Activated naive CD4-positive, alpha-beta T cell treated with anti-CD3 and anti-CD28 coated beads for 36 hours (primary cell): ENCODE data around the gene ZSCAN5C. TPM values are rescaled to one million over a fixed set of nuclear protein-coding genes. Genes with fewer than 3 reads are reported as not detected.
"Not testable (repeated sequence)": the region's sequence is repeated elsewhere in the genome, so short reads cannot be mapped to it uniquely, and the experiment has no call there.

Source experiments
- CTCF ChIA-PET: fragments of 350-600 bp; sonication (Branson Sonifier 250); formaldehyde crosslinking; loops from one replicate; lab custom pipeline; 2021; ENCODE audit warnings: antibody characterized with exemption; lab: Charles Lee
- DNase-seq: peaks from one replicate; pipeline ENCODE4 v3.0.0-alpha.2; 2020
- H3K27ac Mint-ChIP-seq: one replicate; pipeline ENCODE4 v1.8.0; 2021; ENCODE audit warnings: mild to moderate bottlenecking, mixed read lengths
- H3K27me3 Mint-ChIP-seq: one replicate; pipeline ENCODE4 v1.8.0; 2021; ENCODE audit warnings: low read depth, mixed read lengths
- H3K36me3 Mint-ChIP-seq: one replicate; pipeline ENCODE4 v1.8.0; 2021; ENCODE audit warnings: low read depth, mixed read lengths
- H3K4me1 Mint-ChIP-seq: one replicate; pipeline ENCODE4 v1.8.0; 2021; ENCODE audit warnings: low read depth, mixed read lengths
- H3K4me3 Mint-ChIP-seq: one replicate; pipeline ENCODE4 v1.8.0; 2021; ENCODE audit warnings: mild to moderate bottlenecking, moderate library complexity, mixed read lengths
- H3K9me3 Mint-ChIP-seq: one replicate; pipeline ENCODE4 v1.8.0; 2021; ENCODE audit warnings: mixed read lengths
- intact Hi-C: fragments of 100-400 bp; cut with micrococcal nuclease; formaldehyde crosslinking; loops from one replicate; pipeline ENCODE4 v1.15.1; 2023
- total RNA-seq, 2 experiments: library from RNA; stranded (reverse); gene quantifications; one replicate each; pipeline ENCODE4 v1.2.3, GENCODE V29; 2021

Gene ZSCAN5C
- total RNA-seq, 2 experiments from 2014 or later: not detected

GRCh38 chr19:56245121-56245740 is 43.2 kb downstream of the ZSCAN5C start:
- Mint-ChIP-seq H3K27ac (no peak overlapping the region), H3K4me1 (no peaks in the 10 kb centered on the region), H3K9me3 (no peaks in the 10 kb centered on the region), H3K36me3 (no peaks in the 10 kb centered on the region), H3K4me3 (no peak overlapping the region), H3K27me3 (no peaks in the 10 kb centered on the region)
- DNase-seq: no peak
- intact Hi-C loops: no loop called here
- CTCF ChIA-PET: no interaction called here

GRCh38 chr19:56245764-56246163 is 43.7 kb downstream of the ZSCAN5C start:
- DNase-seq, H3K27ac Mint-ChIP-seq, H3K4me3 Mint-ChIP-seq, intact Hi-C loops, H3K27me3 Mint-ChIP-seq, H3K9me3 Mint-ChIP-seq, H3K36me3 Mint-ChIP-seq, H3K4me1 Mint-ChIP-seq, CTCF ChIA-PET: not testable (repeated sequence)

- CTCF ChIA-PET, H3K27me3 Mint-ChIP-seq, H3K4me1 Mint-ChIP-seq, H3K36me3 Mint-ChIP-seq, H3K9me3 Mint-ChIP-seq, H3K27ac Mint-ChIP-seq, intact Hi-C loops, H3K4me3 Mint-ChIP-seq, DNase-seq: not testable (repeated sequence)
Observed at GRCh38 chr19:56248736-56249338, 46.8 kb downstream of the ZSCAN5C start.

GRCh38 chr19:56252699-56253422 is 50.8 kb downstream of the ZSCAN5C start:
- H3K4me3 Mint-ChIP-seq: no peak overlapping the region
- no peak overlapping the region for H3K27ac Mint-ChIP-seq
- no peaks in the 10 kb centered on the region for H3K9me3 Mint-ChIP-seq
- intact Hi-C loops: loop anchor here (1.0 to 5.0 kb wide), 5 partner anchors 59 to 186 kb away; partner anchors contain the start of gene ZSCAN5A
- H3K4me1 Mint-ChIP-seq: peaks cover 3% of the 10 kb centered on the region
- DNase-seq: peak; percentile 87
- no peaks in the 10 kb centered on the region for H3K27me3 Mint-ChIP-seq
- no peaks in the 10 kb centered on the region for H3K36me3 Mint-ChIP-seq
- CTCF ChIA-PET: interaction anchor here (0.6 to 4.2 kb wide), 25 partner anchors 9 to 1490 kb away, joined by 3 to 40 read pairs (median 4); partner anchors contain the start of gene ZSCAN5A

GRCh38 chr19:56253737-56254136 is 51.7 kb downstream of the ZSCAN5C start:
- H3K9me3 Mint-ChIP-seq: no peaks in the 10 kb centered on the region
- no peak overlapping the region for H3K4me3 Mint-ChIP-seq
- peaks cover 3% of the 10 kb centered on the region for H3K4me1 Mint-ChIP-seq
- H3K27ac Mint-ChIP-seq: no peak overlapping the region
- intact Hi-C loops: loop anchor here (1.0 to 5.0 kb wide), 5 partner anchors 59 to 186 kb away; partner anchors contain the start of gene ZSCAN5A
- no peak for DNase-seq
- CTCF ChIA-PET: interaction anchor here (0.6 to 4.2 kb wide), 21 partner anchors 11 to 1666 kb away, joined by 3 to 40 read pairs (median 5); partner anchors contain the start of gene ZSCAN5A
- no peaks in the 10 kb centered on the region for H3K36me3 Mint-ChIP-seq
- H3K27me3 Mint-ChIP-seq: no peaks in the 10 kb centered on the region

- no peaks in the 10 kb centered on the region for H3K27me3 Mint-ChIP-seq
- intact Hi-C loops: no loop called here
- no peaks in the 10 kb centered on the region for H3K4me1 Mint-ChIP-seq
- no peak overlapping the region for H3K4me3 Mint-ChIP-seq
- no peak overlapping the region for H3K27ac Mint-ChIP-seq
- CTCF ChIA-PET: no interaction called here
- no peaks in the 10 kb centered on the region for H3K36me3 Mint-ChIP-seq
- DNase-seq: no peak
- no peaks in the 10 kb centered on the region for H3K9me3 Mint-ChIP-seq
Observed at GRCh38 chr19:56258272-56258671, 56.2 kb downstream of the ZSCAN5C start.

Other genes starting within 250 kb of the ZSCAN5C start
- gene NLRP5, start 215.5 kb upstream of the ZSCAN5C start, total RNA-seq: not detected
- gene ZNF787, start 81.0 kb upstream of the ZSCAN5C start, total RNA-seq: 10 to 100 TPM; 24.2 to 26.1 TPM
- gene ZNF444, start 61.0 kb upstream of the ZSCAN5C start, total RNA-seq: 10 to 100 TPM; 17.8 to 21.4 TPM
- not detected for gene GALP, start 26.3 kb upstream of the ZSCAN5C start, total RNA-seq
- gene ZSCAN5B, start 4.5 kb upstream of the ZSCAN5C start, total RNA-seq: not detected
- 1 to 10 TPM; 1.1 to 1.8 TPM for gene EDDM13, start 70.5 kb downstream of the ZSCAN5C start, total RNA-seq
- 1 to 10 TPM; 3.7 to 4.1 TPM for gene ZSCAN5A, start 112.6 kb downstream of the ZSCAN5C start, total RNA-seq
- gene ZNF582, start 191.3 kb downstream of the ZSCAN5C start, total RNA-seq: 1 to 10 TPM; 1.1 to 2.2 TPM
- 1 to 10 TPM in 1 of 2 experiments, under 1 TPM in 1; 0.55 to 1.2 TPM for gene ZNF583, start 202.1 kb downstream of the ZSCAN5C start, total RNA-seq